Measurements from ENCODE around the gene EGLN2. TPM values are rescaled to one million over a fixed set of nuclear protein-coding genes. Genes with fewer than 3 reads are reported as not detected.

The EGLN2 gene
- polyA plus RNA-seq, 1 donor (not counting 4 experiments of a cell fraction or from before 2014, with no cell fraction given): 31.6 TPM

- Histone ChIP-seq H4K20me1 (ENCODE audit: control insufficient read depth, extremely low read depth, insufficient read depth, low read length) (no peaks in the 10 kb centered on the region), H3K9me1 (ENCODE audit: control insufficient read depth, extremely low read depth, insufficient read depth, low read length) (no peaks in the 10 kb centered on the region), H3K4me3 (ENCODE audit: control insufficient read depth in 2 of 3, extremely low read depth in 1 of 3, insufficient read depth in 2 of 3, low read depth in 1 of 3, low read length in 3 of 3) (no peak overlapping the region), H3K9ac (ENCODE audit: control insufficient read depth, extremely low read depth, insufficient read depth, low read length) (no peak overlapping the region), H2AFZ (ENCODE audit: control insufficient read depth, low read length) (no peak overlapping the region), H3K27me3 (ENCODE audit: control insufficient read depth, extremely low read depth, insufficient read depth, low read length) (no peaks in the 10 kb centered on the region), H3K9me3 (ENCODE audit: control insufficient read depth, low read depth, low read length) (no peaks in the 10 kb centered on the region), H3K4me2 (ENCODE audit: control insufficient read depth, extremely low read depth, insufficient read depth, low read depth, low read length) (peak overlapping the region; percentile 5), H3K79me2 (ENCODE audit: control insufficient read depth, insufficient read depth, low read length) (peaks cover 2% of the 10 kb centered on the region), H3K27ac (ENCODE audit: control insufficient read depth, insufficient read depth, low read length) (no peak overlapping the region), H3K36me3 (ENCODE audit: control insufficient read depth in 2 of 2, extremely low read depth in 1 of 2, insufficient read depth in 2 of 2, low read length in 2 of 2) (peaks cover 4 to 7% of the 10 kb centered on the region in 2 experiments), H3K4me1 (ENCODE audit: control insufficient read depth, extremely low read depth, insufficient read depth, low read length) (peaks cover 17% of the 10 kb centered on the region)
- no peak for FAIRE-seq
- no peak for TF ChIP-seq EZH2 (IDR thresholded peaks at IDR 0.05; ENCODE audit: low read length)
- TF ChIP-seq, protein P1, sequence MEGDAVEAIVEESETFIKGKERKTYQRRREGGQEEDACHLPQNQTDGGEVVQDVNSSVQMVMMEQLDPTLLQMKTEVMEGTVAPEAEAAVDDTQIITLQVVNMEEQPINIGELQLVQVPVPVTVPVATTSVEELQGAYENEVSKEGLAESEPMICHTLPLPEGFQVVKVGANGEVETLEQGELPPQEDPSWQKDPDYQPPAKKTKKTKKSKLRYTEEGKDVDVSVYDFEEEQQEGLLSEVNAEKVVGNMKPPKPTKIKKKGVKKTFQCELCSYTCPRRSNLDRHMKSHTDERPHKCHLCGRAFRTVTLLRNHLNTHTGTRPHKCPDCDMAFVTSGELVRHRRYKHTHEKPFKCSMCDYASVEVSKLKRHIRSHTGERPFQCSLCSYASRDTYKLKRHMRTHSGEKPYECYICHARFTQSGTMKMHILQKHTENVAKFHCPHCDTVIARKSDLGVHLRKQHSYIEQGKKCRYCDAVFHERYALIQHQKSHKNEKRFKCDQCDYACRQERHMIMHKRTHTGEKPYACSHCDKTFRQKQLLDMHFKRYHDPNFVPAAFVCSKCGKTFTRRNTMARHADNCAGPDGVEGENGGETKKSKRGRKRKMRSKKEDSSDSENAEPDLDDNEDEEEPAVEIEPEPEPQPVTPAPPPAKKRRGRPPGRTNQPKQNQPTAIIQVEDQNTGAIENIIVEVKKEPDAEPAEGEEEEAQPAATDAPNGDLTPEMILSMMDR (optimal IDR thresholded peaks at IDR 0.05 in 1 of 3, IDR thresholded peaks at IDR 0.05 in 1 of 3, conservative IDR thresholded peaks at IDR 0.05 in 1 of 3; ENCODE audit: extremely low read depth in 1 of 3, insufficient read depth in 2 of 3, low read length in 3 of 3): no peak
- dilution Hi-C loops (cut with MboI; ENCODE audit: extremely low pct_ligation_motif_present, low sequenced_read_pairs): no loop called here
- no peak for DNase-seq (ENCODE audit: low read depth, low spot score)
Measured at GRCh38 chr19:40813182-40813581, 14.2 kb downstream of the EGLN2 start.

- FAIRE-seq: no peak
- Histone ChIP-seq H3K4me2 (ENCODE audit: control insufficient read depth, extremely low read depth, insufficient read depth, low read depth, low read length) (no peak overlapping the region), H3K4me1 (ENCODE audit: control insufficient read depth, extremely low read depth, insufficient read depth, low read length) (peaks cover 15% of the 10 kb centered on the region), H3K36me3 (ENCODE audit: control insufficient read depth in 2 of 2, extremely low read depth in 1 of 2, insufficient read depth in 2 of 2, low read length in 2 of 2) (no peaks in the 10 kb centered on the region), H3K4me3 (ENCODE audit: control insufficient read depth in 2 of 3, extremely low read depth in 1 of 3, insufficient read depth in 2 of 3, low read depth in 1 of 3, low read length in 3 of 3) (no peak overlapping the region), H4K20me1 (ENCODE audit: control insufficient read depth, extremely low read depth, insufficient read depth, low read length) (no peaks in the 10 kb centered on the region), H3K9ac (ENCODE audit: control insufficient read depth, extremely low read depth, insufficient read depth, low read length) (no peak overlapping the region), H3K27me3 (ENCODE audit: control insufficient read depth, extremely low read depth, insufficient read depth, low read length) (no peaks in the 10 kb centered on the region), H3K9me3 (ENCODE audit: control insufficient read depth, low read depth, low read length) (no peaks in the 10 kb centered on the region), H3K27ac (ENCODE audit: control insufficient read depth, insufficient read depth, low read length) (no peak overlapping the region), H3K79me2 (ENCODE audit: control insufficient read depth, insufficient read depth, low read length) (no peaks in the 10 kb centered on the region), H2AFZ (ENCODE audit: control insufficient read depth, low read length) (no peak overlapping the region), H3K9me1 (ENCODE audit: control insufficient read depth, extremely low read depth, insufficient read depth, low read length) (no peaks in the 10 kb centered on the region)
- TF ChIP-seq, protein P1 (optimal IDR thresholded peaks at IDR 0.05 in 1 of 3, IDR thresholded peaks at IDR 0.05 in 1 of 3, conservative IDR thresholded peaks at IDR 0.05 in 1 of 3; ENCODE audit: extremely low read depth in 1 of 3, insufficient read depth in 2 of 3, low read length in 3 of 3): no peak
- no peak for TF ChIP-seq EZH2 (IDR thresholded peaks at IDR 0.05; ENCODE audit: low read length)
- dilution Hi-C loops (cut with MboI; ENCODE audit: extremely low pct_ligation_motif_present, low sequenced_read_pairs): no loop called here
- no peak for DNase-seq (ENCODE audit: low read depth, low spot score)
Measured at GRCh38 chr19:40815223-40815622, 16.2 kb downstream of the EGLN2 start.

All from keratinocyte (primary cell).